Activated naive CD8-positive, alpha-beta T cell (primary cell): Measurements from ENCODE around the gene GZF1.
A peak's percentile ranks its signal among the peaks of the same experiment; 100 is the strongest.

ENCODE experiments used
- H3K27ac Mint-ChIP-seq: one replicate; pipeline ENCODE4 v1.8.0; 2021; ENCODE audit warnings: mixed read lengths
- H3K27me3 Mint-ChIP-seq: one replicate; pipeline ENCODE4 v1.8.0; 2021; ENCODE audit warnings: mixed read lengths
- H3K36me3 Mint-ChIP-seq: one replicate; pipeline ENCODE4 v1.8.0; 2021; ENCODE audit warnings: mixed read lengths
- H3K4me1 Mint-ChIP-seq: one replicate; pipeline ENCODE4 v1.8.0; 2021; ENCODE audit warnings: low read depth, mixed read lengths
- H3K4me3 Mint-ChIP-seq: one replicate; pipeline ENCODE4 v1.8.0; 2021; ENCODE audit warnings: mild to moderate bottlenecking, mixed read lengths
- H3K9me3 Mint-ChIP-seq: one replicate; pipeline ENCODE4 v1.8.0; 2021; ENCODE audit warnings: low read depth, mixed read lengths

The GZF1 gene

GRCh38 chr20:23401051-23401450, 39.1 kb downstream of the GZF1 start:
- Mint-ChIP-seq H3K4me3 (no peak overlapping the region), H3K9me3 (no peaks in the 10 kb centered on the region), H3K27me3 (no peaks in the 10 kb centered on the region), H3K27ac (no peak overlapping the region), H3K36me3 (peaks cover 7% of the 10 kb centered on the region), H3K4me1 (peaks cover 30% of the 10 kb centered on the region)

DNA sequence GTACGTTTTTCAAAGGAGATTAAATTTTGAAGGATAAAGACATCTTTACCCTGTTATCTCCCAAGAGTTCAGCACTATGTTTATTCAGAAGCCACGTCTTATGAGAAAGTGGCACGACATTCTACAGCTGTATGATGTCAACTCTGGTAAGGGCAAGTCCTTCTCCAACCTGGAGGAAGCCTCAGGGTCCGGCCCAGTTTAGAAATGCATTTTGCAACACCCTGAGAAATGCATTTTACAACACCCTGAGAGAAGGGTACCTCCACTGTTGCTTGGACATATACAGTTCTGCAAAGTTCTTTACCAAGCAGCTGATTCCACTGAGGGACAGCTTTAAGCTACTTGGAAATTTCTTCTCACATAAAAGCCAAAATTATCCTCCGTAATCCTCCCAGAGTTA, 41.8 kb downstream of the GZF1 start:
- Mint-ChIP-seq H3K27ac (no peak overlapping the region), H3K9me3 (no peaks in the 10 kb centered on the region), H3K27me3 (no peaks in the 10 kb centered on the region), H3K4me1 (peaks cover 39% of the 10 kb centered on the region), H3K36me3 (peaks cover 3% of the 10 kb centered on the region), H3K4me3 (no peak overlapping the region)

GRCh38 chr20:23404196-23404595, 42.2 kb downstream of the GZF1 start:
- peaks cover 3% of the 10 kb centered on the region for H3K36me3 Mint-ChIP-seq
- no peaks in the 10 kb centered on the region for H3K9me3 Mint-ChIP-seq
- H3K27ac Mint-ChIP-seq = no peak overlapping the region
- H3K27me3 Mint-ChIP-seq = no peaks in the 10 kb centered on the region
- H3K4me3 Mint-ChIP-seq = no peak overlapping the region
- peaks cover 35% of the 10 kb centered on the region for H3K4me1 Mint-ChIP-seq

- Mint-ChIP-seq H3K36me3 (peaks cover 5% of the 10 kb centered on the region), H3K27me3 (no peaks in the 10 kb centered on the region), H3K4me3 (no peak overlapping the region), H3K9me3 (no peaks in the 10 kb centered on the region), H3K27ac (no peak overlapping the region), H3K4me1 (peaks cover 35% of the 10 kb centered on the region)
Measured at GRCh38 chr20:23406880-23407279, 44.9 kb downstream of the GZF1 start.

DNA sequence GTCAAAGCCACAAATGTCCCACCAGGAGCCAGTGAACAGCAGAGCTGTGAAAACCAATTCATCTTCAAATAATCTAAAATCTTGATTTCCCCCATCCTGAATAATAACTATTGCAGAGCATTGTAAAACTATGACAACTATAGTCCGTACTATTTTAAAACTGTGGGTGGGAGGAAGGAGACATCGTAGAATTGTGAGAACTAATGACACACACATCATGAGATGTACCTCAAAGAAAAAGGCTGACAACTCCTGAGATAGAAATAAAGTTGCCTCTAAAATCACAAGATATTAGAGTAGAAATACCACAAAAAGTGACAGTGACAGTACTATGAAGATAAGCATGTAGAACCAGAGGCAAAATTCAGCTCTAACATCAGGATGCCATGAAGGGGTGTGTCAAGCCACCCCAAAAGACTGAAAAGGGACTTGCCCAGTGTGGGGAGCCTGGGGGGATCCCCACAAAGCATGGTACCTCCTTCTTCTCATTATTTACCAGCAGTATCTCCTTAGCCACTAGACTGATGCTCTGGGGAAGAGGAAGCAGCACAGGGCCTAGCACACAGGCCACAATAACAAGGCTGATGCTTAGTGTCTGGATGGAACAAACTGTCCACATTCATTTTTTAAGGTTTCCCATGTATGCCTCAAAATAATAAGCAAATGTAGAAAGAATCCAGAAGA, 45.9 kb downstream of the GZF1 start:
- no peak overlapping the region for H3K4me3 Mint-ChIP-seq

GRCh38 chr20:23408957-23409356, 47.0 kb downstream of the GZF1 start:
- Mint-ChIP-seq H3K4me3 (no peak overlapping the region), H3K27ac (no peak overlapping the region), H3K36me3 (peaks cover 2% of the 10 kb centered on the region), H3K4me1 (peaks cover 44% of the 10 kb centered on the region), H3K27me3 (no peaks in the 10 kb centered on the region), H3K9me3 (no peaks in the 10 kb centered on the region)

More for the DNA sequence above, 45.9 kb downstream of the GZF1 start:
- Mint-ChIP-seq H3K27me3 (no peaks in the 10 kb centered on the region), H3K27ac (peak overlapping the region; percentile 46), H3K4me1 (peaks cover 37% of the 10 kb centered on the region), H3K36me3 (peaks cover 2% of the 10 kb centered on the region), H3K9me3 (no peaks in the 10 kb centered on the region)

DNA sequence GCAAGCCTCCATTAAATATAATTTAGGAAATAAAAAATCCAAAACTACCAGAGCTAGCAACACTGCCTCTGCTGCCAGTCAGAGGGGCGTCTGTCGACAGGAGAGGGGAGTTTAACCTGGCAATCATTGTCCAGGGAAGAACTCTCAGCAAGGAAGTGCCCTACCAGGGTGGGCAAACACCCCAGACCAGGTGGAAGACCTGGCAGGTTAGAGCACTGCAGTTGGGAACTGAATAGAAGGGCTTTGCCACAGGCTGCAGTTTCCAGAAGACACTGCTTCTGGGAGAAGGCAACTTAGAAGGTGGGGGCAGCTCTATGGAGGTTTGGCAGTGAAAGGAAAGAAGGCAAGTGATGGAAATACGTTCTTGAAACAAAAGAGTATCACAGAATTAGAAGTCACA, 47.8 kb downstream of the GZF1 start:
- H3K4me1 Mint-ChIP-seq = peaks cover 45% of the 10 kb centered on the region
- H3K9me3 Mint-ChIP-seq = no peaks in the 10 kb centered on the region
- H3K27me3 Mint-ChIP-seq = no peaks in the 10 kb centered on the region
- H3K4me3 Mint-ChIP-seq = no peak overlapping the region
- H3K27ac Mint-ChIP-seq = no peak overlapping the region
- peaks cover 2% of the 10 kb centered on the region for H3K36me3 Mint-ChIP-seq

- peaks cover 47% of the 10 kb centered on the region for H3K4me1 Mint-ChIP-seq
- H3K36me3 Mint-ChIP-seq = peaks cover 2% of the 10 kb centered on the region
- H3K4me3 Mint-ChIP-seq = no peak overlapping the region
- no peaks in the 10 kb centered on the region for H3K27me3 Mint-ChIP-seq
- no peaks in the 10 kb centered on the region for H3K9me3 Mint-ChIP-seq
- no peak overlapping the region for H3K27ac Mint-ChIP-seq
Measured at GRCh38 chr20:23410916-23411695, 49.1 kb downstream of the GZF1 start.

GRCh38 chr20:23412026-23412425, 50.0 kb downstream of the GZF1 start:
- Mint-ChIP-seq H3K4me1 (peaks cover 49% of the 10 kb centered on the region), H3K27ac (no peak overlapping the region), H3K27me3 (no peaks in the 10 kb centered on the region), H3K9me3 (no peaks in the 10 kb centered on the region), H3K36me3 (peaks cover 2% of the 10 kb centered on the region), H3K4me3 (no peak overlapping the region)

- H3K9me3 Mint-ChIP-seq = no peaks in the 10 kb centered on the region
- H3K27me3 Mint-ChIP-seq = no peaks in the 10 kb centered on the region
- H3K27ac Mint-ChIP-seq = no peak overlapping the region
- H3K4me1 Mint-ChIP-seq = peaks cover 46% of the 10 kb centered on the region
- no peak overlapping the region for H3K4me3 Mint-ChIP-seq
- peaks cover 2% of the 10 kb centered on the region for H3K36me3 Mint-ChIP-seq
Measured at GRCh38 chr20:23413862-23414422, 52.0 kb downstream of the GZF1 start.

DNA sequence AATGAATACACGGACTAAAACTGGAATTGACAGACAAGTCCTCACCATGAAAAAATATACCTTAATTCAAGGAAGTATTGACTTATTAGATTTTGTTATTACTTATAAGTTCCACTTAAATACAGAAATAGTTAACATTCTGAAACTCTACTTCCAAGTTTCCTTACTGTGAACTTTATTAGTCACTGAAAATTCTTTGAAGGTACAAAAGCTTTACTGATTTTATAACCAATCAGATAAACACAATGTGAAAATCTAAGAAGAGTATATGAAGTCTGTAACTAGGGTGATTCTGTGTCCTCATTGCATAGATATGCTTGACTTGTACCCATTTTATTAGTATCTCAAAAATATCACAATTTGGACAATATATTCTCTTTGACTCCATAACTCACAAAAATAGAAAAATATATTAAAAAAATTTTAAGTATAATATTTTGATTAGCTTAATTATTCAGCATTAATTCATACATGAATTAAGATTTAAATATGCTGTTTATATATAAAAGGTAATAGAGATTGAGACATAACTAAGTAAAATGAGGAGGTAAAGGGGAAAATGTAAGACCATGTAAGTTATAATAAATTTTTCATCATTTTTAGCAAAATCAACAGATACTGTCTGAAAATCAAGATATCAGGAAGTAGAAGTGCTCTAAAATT, 52.7 kb downstream of the GZF1 start:
- Mint-ChIP-seq H3K36me3 (peaks cover 2% of the 10 kb centered on the region), H3K27me3 (no peaks in the 10 kb centered on the region), H3K9me3 (no peaks in the 10 kb centered on the region), H3K4me1 (peaks cover 51% of the 10 kb centered on the region), H3K27ac (no peak overlapping the region), H3K4me3 (no peak overlapping the region)

DNA sequence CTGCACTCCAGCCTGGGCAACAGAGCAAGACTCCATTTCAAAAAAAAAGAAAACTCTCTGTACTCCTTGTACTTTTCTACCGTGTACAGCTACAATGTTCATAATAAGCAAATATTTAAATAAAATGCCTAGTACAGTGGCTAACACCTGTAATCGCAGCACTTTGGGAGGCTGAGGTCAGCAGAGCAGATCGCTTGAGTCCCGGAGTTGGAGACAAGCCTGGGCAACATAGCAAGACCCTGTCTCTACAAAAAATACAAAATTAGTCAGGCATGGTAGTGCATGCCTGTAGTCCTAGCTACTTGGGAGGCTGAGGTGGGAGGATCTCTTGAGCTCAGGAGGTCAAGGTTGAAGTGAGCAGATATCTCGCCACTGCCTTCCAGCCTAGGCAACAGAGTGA, 53.6 kb downstream of the GZF1 start:
- no peaks in the 10 kb centered on the region for H3K27me3 Mint-ChIP-seq
- H3K36me3 Mint-ChIP-seq = peaks cover 2% of the 10 kb centered on the region
- H3K27ac Mint-ChIP-seq = no peak overlapping the region
- no peak overlapping the region for H3K4me3 Mint-ChIP-seq
- no peaks in the 10 kb centered on the region for H3K9me3 Mint-ChIP-seq
- H3K4me1 Mint-ChIP-seq = peaks cover 50% of the 10 kb centered on the region

DNA sequence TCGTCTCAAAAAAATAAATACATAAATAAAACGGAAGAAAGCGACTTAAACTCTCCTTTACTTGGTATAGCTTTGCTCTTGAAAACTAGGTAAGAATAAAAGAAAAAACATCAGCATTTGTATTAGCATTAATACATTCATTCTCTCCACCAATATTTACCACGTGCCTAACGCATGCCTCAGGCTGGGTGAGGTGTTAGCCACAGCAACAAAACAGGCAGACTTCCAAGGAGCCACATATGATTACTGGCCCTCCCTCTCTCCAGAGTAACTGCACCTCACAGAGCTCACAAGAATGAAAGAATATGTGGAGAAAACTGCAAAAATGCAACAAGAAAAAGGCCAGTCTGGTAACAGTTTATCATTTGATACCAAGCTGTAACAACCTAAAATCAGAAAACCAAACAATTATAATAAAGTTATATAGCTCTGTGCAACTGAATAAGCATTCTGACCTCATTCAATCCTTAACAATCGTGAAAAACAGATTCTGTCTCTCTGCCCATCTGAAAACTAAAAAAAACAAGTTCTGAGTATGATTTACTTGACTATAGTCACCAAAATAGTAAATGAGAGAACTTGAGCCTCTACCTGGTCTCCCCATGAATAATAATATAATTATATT, 54.1 kb downstream of the GZF1 start:
- H3K9me3 Mint-ChIP-seq = no peaks in the 10 kb centered on the region
- H3K4me1 Mint-ChIP-seq = peaks cover 50% of the 10 kb centered on the region
- peaks cover 2% of the 10 kb centered on the region for H3K36me3 Mint-ChIP-seq
- H3K27ac Mint-ChIP-seq = no peak overlapping the region
- no peaks in the 10 kb centered on the region for H3K27me3 Mint-ChIP-seq
- no peak overlapping the region for H3K4me3 Mint-ChIP-seq

GRCh38 chr20:23417861-23418260, 55.9 kb downstream of the GZF1 start:
- H3K36me3 Mint-ChIP-seq = no peaks in the 10 kb centered on the region
- no peaks in the 10 kb centered on the region for H3K9me3 Mint-ChIP-seq
- no peaks in the 10 kb centered on the region for H3K27me3 Mint-ChIP-seq
- H3K4me3 Mint-ChIP-seq = no peak overlapping the region
- no peak overlapping the region for H3K27ac Mint-ChIP-seq
- peaks cover 50% of the 10 kb centered on the region for H3K4me1 Mint-ChIP-seq

- Mint-ChIP-seq H3K36me3 (no peaks in the 10 kb centered on the region), H3K9me3 (no peaks in the 10 kb centered on the region), H3K27ac (peak overlapping the region; percentile 97), H3K27me3 (peaks cover under 1% of the 10 kb centered on the region), H3K4me1 (peaks cover 41% of the 10 kb centered on the region), H3K4me3 (peak overlapping the region; percentile 98)
Measured at GRCh38 chr20:23419657-23419994, 57.6 kb downstream of the GZF1 start.
